Suprapubic skin (tissue), 4 donors: ENCODE measurements around the gene TPCN2. TPM values are rescaled to one million over a fixed set of nuclear protein-coding genes. Genes with fewer than 3 reads are reported as not detected.

Source experiments
- DNase-seq, 2 donors: peaks; one replicate each; pipeline ENCODE4 v3.0.0-alpha.2; 2019; ENCODE audit warnings: low spot score in 2 of 2
- H3K27ac ChIP-seq: fragments of 200-600 bp; sonication (generic); one replicate; pipeline ENCODE4 v1.5.1; 2019
- H3K27me3 ChIP-seq: fragments of 200-600 bp; sonication (generic); one replicate; pipeline ENCODE4 v1.5.1; 2019
- H3K36me3 ChIP-seq: fragments of 200-600 bp; sonication (generic); one replicate; pipeline ENCODE4 v1.5.1; 2019
- H3K4me1 ChIP-seq: fragments of 200-600 bp; sonication (generic); one replicate; pipeline ENCODE4 v1.5.1; 2019
- H3K4me3 ChIP-seq: fragments of 200-600 bp; sonication (generic); one replicate; pipeline ENCODE4 v1.5.1; 2019; ENCODE audit warnings: mild to moderate bottlenecking
- H3K9me3 ChIP-seq: fragments of 200-600 bp; sonication (generic); one replicate; pipeline ENCODE4 v1.5.1; 2019
- CTCF ChIP-seq, 2 donors: fragments of 200-600 bp in 1 of 2; fragments of 450-650 bp in 1 of 2; sonication (generic) in 1 of 2; IDR thresholded peaks; one replicate each; pipeline ENCODE4 v1.5.1; 2016 to 2019; ENCODE audit warnings: antibody characterized with exemption in 2 of 2, mild to moderate bottlenecking in 1 of 2, moderate library complexity in 1 of 2
- EP300 ChIP-seq: sonication (generic); formaldehyde crosslinking; IDR thresholded peaks from one replicate; pipeline ENCODE4 v1.6.1; 2017; ENCODE audit warnings: antibody characterized with exemption
- POLR2A ChIP-seq, 2 donors: fragments of 450-650 bp; IDR thresholded peaks; one replicate each; pipeline ENCODE4 v1.6.1; 2017; ENCODE audit warnings: antibody characterized with exemption in 2 of 2, mild to moderate bottlenecking in 2 of 2, moderate library complexity in 2 of 2
- POLR2AphosphoS5 ChIP-seq, 3 donors: sonication (generic); formaldehyde crosslinking; IDR thresholded peaks; one replicate each; pipeline ENCODE4 v1.6.1; 2017; ENCODE audit warnings: antibody characterized with exemption in 3 of 3
- WGBS: methylation state at CpG from one replicate; pipeline ENCODE4 v1.1.5; 2018; 5-methylcytosine and 5-hydroxymethylcytosine counted together
- total RNA-seq, 4 donors: library from RNA; depleted of rRNA; stranded (reverse); fragments of >200 nt; gene quantifications; one replicate each; pipeline ENCODE4 v1.1.0, GENCODE V29; 2016

The TPCN2 gene
- total RNA-seq, 4 donors from 2014 or later: 8.4 to 30.3 (median 24.4) TPM

- WGBS: 73% methylated on average over 15 of the region's 15 CpGs
- no peak overlapping the region for H3K4me3 ChIP-seq
- H3K27me3 ChIP-seq: no peaks in the 10 kb centered on the region
- H3K4me1 ChIP-seq: no peaks in the 10 kb centered on the region
- H3K27ac ChIP-seq: no peak overlapping the region
- no peak for DNase-seq
- peaks cover 60% of the 10 kb centered on the region for H3K36me3 ChIP-seq
- H3K9me3 ChIP-seq: no peaks in the 10 kb centered on the region
- no peak for TF ChIP-seq CTCF (IDR thresholded peaks at IDR 0.05)
- no peak for TF ChIP-seq POLR2A (IDR thresholded peaks at IDR 0.05)
- no peak for TF ChIP-seq POLR2AphosphoS5 (IDR thresholded peaks at IDR 0.05)
- TF ChIP-seq EP300: no peak
These were observed 40.5 kb downstream of the TPCN2 start for GRCh38 chr11:69089258-69089657.

GRCh38 chr11:69091638-69092165, 43.0 kb downstream of the TPCN2 start:
- Histone ChIP-seq H3K36me3 (peaks cover 41% of the 10 kb centered on the region), H3K27ac (no peak overlapping the region)

GRCh38 chr11:69092263-69092662, 43.5 kb downstream of the TPCN2 start:
- TF ChIP-seq POLR2A (IDR thresholded peaks at IDR 0.05): no peak
- no peak for TF ChIP-seq CTCF (IDR thresholded peaks at IDR 0.05)
- no peak for TF ChIP-seq EP300
- no peak for TF ChIP-seq POLR2AphosphoS5 (IDR thresholded peaks at IDR 0.05)
- 94% methylated on average over 18 of the region's 18 CpGs for WGBS
- H3K27ac ChIP-seq: no peak overlapping the region

More at GRCh38 chr11:69091638-69092165, 43.0 kb downstream of the TPCN2 start:
- Histone ChIP-seq H3K27me3 (no peaks in the 10 kb centered on the region), H3K4me3 (no peak overlapping the region), H3K4me1 (no peaks in the 10 kb centered on the region), H3K9me3 (no peaks in the 10 kb centered on the region)
- no peak for TF ChIP-seq CTCF (IDR thresholded peaks at IDR 0.05)
- TF ChIP-seq POLR2AphosphoS5 (IDR thresholded peaks at IDR 0.05): no peak
- no peak for TF ChIP-seq EP300
- TF ChIP-seq POLR2A (IDR thresholded peaks at IDR 0.05): no peak
- DNase-seq: no peak
- WGBS: over 99% methylated on average over 6 of the region's 6 CpGs

GRCh38 chr11:69093106-69093505, 44.4 kb downstream of the TPCN2 start:
- peaks cover 32% of the 10 kb centered on the region for H3K36me3 ChIP-seq
- H3K27me3 ChIP-seq: no peaks in the 10 kb centered on the region
- 94% methylated on average over 10 of the region's 10 CpGs for WGBS
- H3K27ac ChIP-seq: no peak overlapping the region
- no peak overlapping the region for H3K4me3 ChIP-seq
- H3K4me1 ChIP-seq: no peaks in the 10 kb centered on the region
- H3K9me3 ChIP-seq: no peaks in the 10 kb centered on the region
- TF ChIP-seq POLR2A (IDR thresholded peaks at IDR 0.05) (no peak), EP300 (no peak), CTCF (IDR thresholded peaks at IDR 0.05) (no peak), POLR2AphosphoS5 (IDR thresholded peaks at IDR 0.05) (no peak)
- DNase-seq: no peak

More at GRCh38 chr11:69092263-69092662, 43.5 kb downstream of the TPCN2 start:
- Histone ChIP-seq H3K4me1 (no peaks in the 10 kb centered on the region), H3K36me3 (peaks cover 38% of the 10 kb centered on the region), H3K4me3 (no peak overlapping the region), H3K27me3 (no peaks in the 10 kb centered on the region), H3K9me3 (no peaks in the 10 kb centered on the region)
- DNase-seq: no peak

GRCh38 chr11:69094111-69094914, 45.6 kb downstream of the TPCN2 start:
- WGBS: 55% methylated on average over 10 of the region's 16 CpGs
- no peaks in the 10 kb centered on the region for H3K9me3 ChIP-seq

More at GRCh38 chr11:69094111-69094914, 45.6 kb downstream of the TPCN2 start:
- no peaks in the 10 kb centered on the region for H3K4me1 ChIP-seq
- H3K36me3 ChIP-seq: peaks cover 31% of the 10 kb centered on the region
- no peak for DNase-seq
- H3K27ac ChIP-seq: no peak overlapping the region
- H3K27me3 ChIP-seq: no peaks in the 10 kb centered on the region
- no peak for TF ChIP-seq POLR2AphosphoS5 (IDR thresholded peaks at IDR 0.05)
- no peak for TF ChIP-seq EP300
- TF ChIP-seq POLR2A (IDR thresholded peaks at IDR 0.05): no peak
- TF ChIP-seq CTCF (IDR thresholded peaks at IDR 0.05): no peak
- H3K4me3 ChIP-seq: no peak overlapping the region
